IMR-90 (cell line): ENCODE results near the gene EPAS1. TPM values are rescaled to one million over a fixed set of nuclear protein-coding genes. Genes with fewer than 3 reads are reported as not detected.

Source experiments
- ATAC-seq: fragments of 200-7000 bp; cut with Tn5 transposase; 2 replicates; pipeline ENCODE4 v1.9.1; 2020; ENCODE audit warnings: low read depth, mild to moderate bottlenecking, moderate library complexity
- BruUV-seq: library from RNA; stranded (reverse); fragments of 400-500 nt; replicated peaks from 2 replicates; lab custom pipeline; 2021; lab: Mats Ljungman, UMichigan
- CTCF ChIA-PET: fragments of 300-600 bp; formaldehyde crosslinking; extraction: SDS; loops from one replicate; lab custom pipeline; 2021; ENCODE audit warnings: antibody characterized with exemption; lab: Yijun Ruan, JAX
- POLR2A ChIA-PET: fragments of 300-600 bp; sonication (Branson Sonifier 250); formaldehyde crosslinking; loops from one replicate; lab custom pipeline; 2022; ENCODE audit warnings: antibody characterized with exemption; ENCODE audit not compliant: unreplicated experiment; lab: Charles Lee
- DNase-seq: peaks from one replicate; pipeline ENCODE4 v3.0.0; 2013
- H2AFZ ChIP-seq: replicated peaks from 2 replicates; pipeline ENCODE3; 2013; ENCODE audit warnings: low read length, mild to moderate bottlenecking; ENCODE audit not compliant: poor library complexity
- H2AK5ac ChIP-seq: 2 replicates; pipeline ENCODE4 v1.6.1; 2013; ENCODE audit warnings: low read depth, low read length, inconsistent platforms
- H2AK9ac ChIP-seq: replicated peaks from 2 replicates; pipeline ENCODE3; 2013; ENCODE audit warnings: mild to moderate bottlenecking, low read depth, low read length, moderate library complexity; ENCODE audit not compliant: poor library complexity
- H2BK120ac ChIP-seq: 2 replicates; pipeline ENCODE4 v1.6.1; 2013; ENCODE audit warnings: low read depth, low read length, inconsistent platforms
- H2BK15ac ChIP-seq: 3 replicates; pipeline ENCODE4 v1.6.1; 2013; ENCODE audit warnings: low read depth, low read length, inconsistent platforms
- H2BK20ac ChIP-seq: 2 replicates; pipeline ENCODE4 v1.6.1; 2013; ENCODE audit warnings: low read depth, mild to moderate bottlenecking, inconsistent platforms, low read length, moderate library complexity
- H2BK5ac ChIP-seq: 2 replicates; pipeline ENCODE4 v1.6.1; 2013; ENCODE audit warnings: mild to moderate bottlenecking, low read depth, low read length, inconsistent platforms; ENCODE audit not compliant: poor library complexity, severe bottlenecking
- H3K14ac ChIP-seq: replicated peaks from 2 replicates; pipeline ENCODE4 v1.6.1; 2013; ENCODE audit warnings: low read depth, low read length, inconsistent platforms
- H3K18ac ChIP-seq: 2 replicates; pipeline ENCODE4 v1.6.1; 2013; ENCODE audit warnings: low read depth, low read length, control low read depth
- H3K23ac ChIP-seq: 2 replicates; pipeline ENCODE4 v1.6.1; 2013; ENCODE audit warnings: low read depth, low read length, inconsistent platforms
- H3K27ac ChIP-seq: 2 replicates; pipeline ENCODE4 v1.5.1; 2013; ENCODE audit warnings: mild to moderate bottlenecking, control low read depth, low read length; ENCODE audit not compliant: insufficient read depth
- H3K27me3 ChIP-seq: 2 replicates; pipeline ENCODE4 v1.6.1; 2013; ENCODE audit warnings: low read length; ENCODE audit not compliant: control insufficient read depth, insufficient read depth
- H3K36me3 ChIP-seq: 2 replicates; pipeline ENCODE4 v1.6.1; 2013; ENCODE audit warnings: low read length, mixed read lengths; ENCODE audit not compliant: control insufficient read depth, insufficient read depth
- H3K4ac ChIP-seq: 2 replicates; pipeline ENCODE4 v1.6.1; 2013; ENCODE audit warnings: low read depth, low read length, inconsistent platforms
- H3K4me1 ChIP-seq: 2 replicates; pipeline ENCODE4 v1.6.1; 2013; ENCODE audit warnings: low read length, mixed read lengths; ENCODE audit not compliant: control insufficient read depth, insufficient read depth
- H3K4me2 ChIP-seq: 2 replicates; pipeline ENCODE4 v1.6.1; 2013; ENCODE audit warnings: low read depth, mild to moderate bottlenecking, control low read depth, low read length, moderate library complexity
- H3K4me3 ChIP-seq: 2 replicates; pipeline ENCODE4 v1.5.1; 2013; ENCODE audit warnings: low read depth, mild to moderate bottlenecking, control low read depth, low read length, moderate library complexity; ENCODE audit not compliant: insufficient read depth
- H3K56ac ChIP-seq: 2 replicates; pipeline ENCODE4 v1.6.1; 2013; ENCODE audit warnings: low read length, inconsistent platforms; ENCODE audit not compliant: insufficient read depth; ENCODE audit errors: extremely low read depth
- H3K79me1 ChIP-seq, 2 experiments: 2 replicates each; pipeline ENCODE4 v1.6.1; 2013; ENCODE audit warnings: low read length in 2 of 2, inconsistent platforms in 1 of 2, low read depth in 1 of 2
- H3K9ac ChIP-seq: 2 replicates; pipeline ENCODE4 v1.6.1; 2013; ENCODE audit warnings: low read depth, low read length, control low read depth
- H3K9me1 ChIP-seq: 2 replicates; pipeline ENCODE4 v1.6.1; 2013; ENCODE audit warnings: low read length, inconsistent platforms; ENCODE audit not compliant: insufficient read depth
- H3K9me3 ChIP-seq: 2 replicates; pipeline ENCODE4 v1.6.1; 2013; ENCODE audit warnings: low read length; ENCODE audit not compliant: control insufficient read depth, insufficient read depth
- H4K20me1 ChIP-seq: 2 replicates; pipeline ENCODE4 v1.6.1; 2013; ENCODE audit warnings: low read length, inconsistent platforms; ENCODE audit not compliant: insufficient read depth
- H4K5ac ChIP-seq: 2 replicates; pipeline ENCODE4 v1.6.1; 2013; ENCODE audit warnings: mild to moderate bottlenecking, low read depth, low read length, control low read depth
- H4K8ac ChIP-seq, 2 experiments: 2 replicates each; pipeline ENCODE4 v1.6.1; 2013; ENCODE audit warnings: low read depth in 2 of 2, low read length in 2 of 2, control low read depth in 1 of 2, inconsistent platforms in 1 of 2
- H4K91ac ChIP-seq: 2 replicates; pipeline ENCODE4 v1.6.1; 2013; ENCODE audit warnings: low read depth, low read length, inconsistent platforms; ENCODE audit not compliant: insufficient read depth
- CEBPB ChIP-seq: IDR thresholded peaks from 2 replicates; pipeline ENCODE4 v1.6.1; 2012; ENCODE audit warnings: low read depth, low read length, improper control_type of control experiment
- CHD1 ChIP-seq: IDR thresholded peaks from 2 replicates; pipeline ENCODE4 v1.6.1; 2012; ENCODE audit warnings: low read depth, low read length, improper control_type of control experiment
- FOS ChIP-seq: fragments of 150-350 bp; IDR thresholded peaks from 2 replicates; pipeline ENCODE4 v1.6.1; 2016; ENCODE audit warnings: low read depth, low read length
- MAFK ChIP-seq: IDR thresholded peaks from 2 replicates; pipeline ENCODE4 v1.6.1; 2012; ENCODE audit warnings: low read depth, low read length, improper control_type of control experiment
- MAZ ChIP-seq: IDR thresholded peaks from 2 replicates; pipeline ENCODE4 v1.6.1; 2012; ENCODE audit warnings: low read depth, mild to moderate bottlenecking, low read length, improper control_type of control experiment, moderate library complexity, borderline replicate concordance
- MXI1 ChIP-seq: IDR thresholded peaks from 2 replicates; pipeline ENCODE4 v1.6.1; 2012; ENCODE audit warnings: low read depth, mild to moderate bottlenecking, low read length, moderate library complexity, borderline replicate concordance
- NFE2L2 ChIP-seq: fragments of 150-350 bp; IDR thresholded peaks from 2 replicates; pipeline ENCODE4 v1.6.1; 2016; ENCODE audit warnings: low read depth, mild to moderate bottlenecking, low read length
- POLR2A ChIP-seq: IDR thresholded peaks from 2 replicates; pipeline ENCODE4 v1.6.1; 2012; ENCODE audit warnings: mild to moderate bottlenecking, low read depth, low read length
- RAD21 ChIP-seq: IDR thresholded peaks from 2 replicates; pipeline ENCODE4 v1.6.1; 2012; ENCODE audit warnings: low read length, improper control_type of control experiment
- RCOR1 ChIP-seq: IDR thresholded peaks from 2 replicates; pipeline ENCODE4 v1.6.1; 2012; ENCODE audit warnings: mild to moderate bottlenecking, low read length, improper control_type of control experiment; ENCODE audit not compliant: insufficient replicate concordance
- RFX5 ChIP-seq: IDR thresholded peaks from 2 replicates; pipeline ENCODE4 v1.8.0; 2012; ENCODE audit warnings: low read depth, mild to moderate bottlenecking, low read length, moderate library complexity
- SMC3 ChIP-seq: fragments of 150-350 bp; IDR thresholded peaks from 2 replicates; pipeline ENCODE4 v1.6.1; 2016; ENCODE audit warnings: low read depth, mild to moderate bottlenecking, antibody characterized with exemption, low read length, moderate library complexity
- WGBS, 2 experiments: methylation state at CpG; one replicate each; pipeline versions ENCODE4 v1.1.5 to v1.1.7; 2013; ENCODE audit warnings: missing lambda C conversion rate in 2 of 2; ENCODE audit not compliant: insufficient read length in 1 of 2; ENCODE audit errors: extremely low coverage in 2 of 2; 5-methylcytosine and 5-hydroxymethylcytosine counted together
- dilution Hi-C: fragments of 300-500 bp; cut with HindIII; formaldehyde crosslinking; loops from one replicate; pipeline ENCODE4 v1.14.3; 2018; ENCODE audit warnings: low sequenced_read_pairs; ENCODE audit not compliant: unreplicated experiment
- in situ Hi-C: fragments of 300-500 bp; cut with MboI; formaldehyde crosslinking; loops from 3 replicates; pipeline ENCODE4 v1.14.3; 2019; ENCODE audit warnings: low sequenced_read_pairs, inconsistent platforms, mixed read lengths
- intact Hi-C: fragments of 100-400 bp; cut with micrococcal nuclease; formaldehyde crosslinking; loops from 2 replicates; pipeline ENCODE4 v1.10.0; 2022
- polyA plus RNA-seq, 3 experiments: library from polyadenylated mRNA; depleted of rRNA; stranded (reverse); fragments of >200 nt; gene quantifications; 2 replicates each; pipeline ENCODE4 v1.2.3, GENCODE V29; 2012; ENCODE audit warnings: low replicate concordance in 1 of 3
- total RNA-seq: library from RNA; depleted of rRNA; stranded (reverse); fragments of >200 nt; gene quantifications from 2 replicates; pipeline ENCODE4 v1.2.3, GENCODE V29; 2012
- TF ChIP-seq, protein P1 (sequence below): fragments of 150-350 bp; IDR thresholded peaks from 2 replicates; pipeline ENCODE4 v1.6.1; 2016; ENCODE audit warnings: low read depth, mild to moderate bottlenecking, low read length, moderate library complexity, borderline replicate concordance
- TF ChIP-seq, protein P2 (sequence below): conservative IDR thresholded peaks from 2 replicates; pipeline ENCODE4 v1.5.1; 2012; ENCODE audit warnings: mild to moderate bottlenecking, low read depth, low read length, improper control_type of control experiment
- TF ChIP-seq, protein P3 (sequence below): fragments of 150-350 bp; IDR thresholded peaks from 2 replicates; pipeline ENCODE4 v1.6.1; 2017; ENCODE audit warnings: mild to moderate bottlenecking, antibody characterized with exemption, low read length, low read depth

The EPAS1 gene
- total and polyA plus RNA-seq, 2 of the 4 experiments (the other 2 are of a cell fraction): 40.7 to 120 TPM

DNA sequence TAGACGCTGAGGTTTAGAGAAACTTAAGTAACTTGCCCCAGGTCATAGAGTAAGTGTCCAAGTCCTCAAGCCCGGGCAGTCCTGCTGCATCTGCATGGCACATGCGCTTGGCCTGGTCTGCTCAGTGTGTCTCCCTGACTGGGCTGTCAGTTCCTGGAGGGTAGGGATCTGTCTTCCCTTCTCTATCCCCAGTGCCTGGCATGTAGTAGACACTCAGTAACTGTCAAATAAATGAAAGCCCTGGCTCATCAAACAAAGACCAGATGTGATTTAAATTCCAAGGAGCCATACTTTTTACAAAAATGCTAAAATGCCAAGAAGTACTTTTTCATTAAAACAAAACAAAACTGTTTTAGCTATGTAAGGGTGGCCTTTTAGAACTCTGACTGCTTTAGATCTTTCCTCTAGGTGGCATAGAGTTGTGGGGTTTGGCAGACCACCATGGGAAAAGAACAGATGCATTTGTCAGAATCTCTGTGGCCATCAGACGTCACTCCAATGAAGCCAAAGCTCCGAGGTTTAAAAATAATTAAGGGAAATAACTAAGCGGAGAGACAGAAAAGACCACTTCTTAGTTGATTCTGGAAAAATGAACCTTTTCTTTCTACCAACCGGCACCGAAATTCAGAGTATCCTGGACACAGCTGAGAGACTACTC is 34.0 kb downstream of the EPAS1 start:
- peak overlapping the region; percentile 79 for H2BK20ac ChIP-seq
- peak overlapping the region; percentile 70; the same call in 1 of the 3 replicates for H2BK15ac ChIP-seq
- in situ Hi-C loops: no loop called here
- peak overlapping the region; percentile 46 for H3K4me2 ChIP-seq
- H3K4ac ChIP-seq: peak overlapping the region; percentile 79
- peak overlapping the region; percentile 49 for H4K5ac ChIP-seq
- peaks cover 2% of the 10 kb centered on the region; the same call in 1 of the 2 replicates for H3K36me3 ChIP-seq
- ChIA-PET CTCF (no interaction called here), POLR2A (no interaction called here)
- peak overlapping the region; percentile 47; the same call in 1 of the 2 replicates for H3K9ac ChIP-seq
- H2AK9ac ChIP-seq: no peak overlapping the region
- H2AFZ ChIP-seq: peak overlapping the region; percentile 43
- peak overlapping the region; percentile 82; the same call in 1 of the 2 replicates for H3K14ac ChIP-seq
- H3K79me1 ChIP-seq: peaks cover 50 to 88% of the 10 kb centered on the region in 2 experiments
- peak overlapping the region; percentile 29; the same call in 1 of the 2 replicates for H3K56ac ChIP-seq
- H3K18ac ChIP-seq: peak overlapping the region; percentile 92
- DNase-seq (no peak), ATAC-seq (no peak)
- WGBS, 2 experiments: 44% methylated on average over 5 of the region's 8 CpGs; no CpG with 5 or more reads in 1 of the 2 experiments
- H3K23ac ChIP-seq: peak overlapping the region; percentile 94
- H3K9me3 ChIP-seq: no peaks in the 10 kb centered on the region
- peak overlapping the region; percentile 84 for H2AK5ac ChIP-seq
- peak overlapping the region; percentile 72 for H3K27ac ChIP-seq
- dilution Hi-C loops: no loop called here
- H4K91ac ChIP-seq: peak overlapping the region; percentile 43
- H3K4me1 ChIP-seq: peaks cover 64% of the 10 kb centered on the region
- no TSS peak for BruUV-seq
- peak overlapping the region; percentile 46 for H2BK5ac ChIP-seq
- no peaks in the 10 kb centered on the region for H3K27me3 ChIP-seq
- peaks cover 85% of the 10 kb centered on the region for H4K20me1 ChIP-seq
- peaks cover 50% of the 10 kb centered on the region for H3K9me1 ChIP-seq
- intact Hi-C loops: no loop called here
- H4K8ac ChIP-seq: peak overlapping the region; percentile 17 to 73
- H2BK120ac ChIP-seq: peak overlapping the region; percentile 63; the same call in 1 of the 2 replicates
- H3K4me3 ChIP-seq: no peak overlapping the region
- TF ChIP-seq NFE2L2 (no peak), MAFK (no peak), MXI1 (no peak), CHD1 (no peak), POLR2A (no peak), RCOR1 (no peak), FOS (no peak), SMC3 (no peak), MAZ (no peak), RAD21 (no peak), RFX5 (no peak), CEBPB (no peak)
- TF ChIP-seq, protein P1, sequence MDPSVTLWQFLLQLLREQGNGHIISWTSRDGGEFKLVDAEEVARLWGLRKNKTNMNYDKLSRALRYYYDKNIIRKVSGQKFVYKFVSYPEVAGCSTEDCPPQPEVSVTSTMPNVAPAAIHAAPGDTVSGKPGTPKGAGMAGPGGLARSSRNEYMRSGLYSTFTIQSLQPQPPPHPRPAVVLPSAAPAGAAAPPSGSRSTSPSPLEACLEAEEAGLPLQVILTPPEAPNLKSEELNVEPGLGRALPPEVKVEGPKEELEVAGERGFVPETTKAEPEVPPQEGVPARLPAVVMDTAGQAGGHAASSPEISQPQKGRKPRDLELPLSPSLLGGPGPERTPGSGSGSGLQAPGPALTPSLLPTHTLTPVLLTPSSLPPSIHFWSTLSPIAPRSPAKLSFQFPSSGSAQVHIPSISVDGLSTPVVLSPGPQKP: no peak
- TF ChIP-seq, protein P2, sequence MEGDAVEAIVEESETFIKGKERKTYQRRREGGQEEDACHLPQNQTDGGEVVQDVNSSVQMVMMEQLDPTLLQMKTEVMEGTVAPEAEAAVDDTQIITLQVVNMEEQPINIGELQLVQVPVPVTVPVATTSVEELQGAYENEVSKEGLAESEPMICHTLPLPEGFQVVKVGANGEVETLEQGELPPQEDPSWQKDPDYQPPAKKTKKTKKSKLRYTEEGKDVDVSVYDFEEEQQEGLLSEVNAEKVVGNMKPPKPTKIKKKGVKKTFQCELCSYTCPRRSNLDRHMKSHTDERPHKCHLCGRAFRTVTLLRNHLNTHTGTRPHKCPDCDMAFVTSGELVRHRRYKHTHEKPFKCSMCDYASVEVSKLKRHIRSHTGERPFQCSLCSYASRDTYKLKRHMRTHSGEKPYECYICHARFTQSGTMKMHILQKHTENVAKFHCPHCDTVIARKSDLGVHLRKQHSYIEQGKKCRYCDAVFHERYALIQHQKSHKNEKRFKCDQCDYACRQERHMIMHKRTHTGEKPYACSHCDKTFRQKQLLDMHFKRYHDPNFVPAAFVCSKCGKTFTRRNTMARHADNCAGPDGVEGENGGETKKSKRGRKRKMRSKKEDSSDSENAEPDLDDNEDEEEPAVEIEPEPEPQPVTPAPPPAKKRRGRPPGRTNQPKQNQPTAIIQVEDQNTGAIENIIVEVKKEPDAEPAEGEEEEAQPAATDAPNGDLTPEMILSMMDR: no peak
- TF ChIP-seq, protein P3, sequence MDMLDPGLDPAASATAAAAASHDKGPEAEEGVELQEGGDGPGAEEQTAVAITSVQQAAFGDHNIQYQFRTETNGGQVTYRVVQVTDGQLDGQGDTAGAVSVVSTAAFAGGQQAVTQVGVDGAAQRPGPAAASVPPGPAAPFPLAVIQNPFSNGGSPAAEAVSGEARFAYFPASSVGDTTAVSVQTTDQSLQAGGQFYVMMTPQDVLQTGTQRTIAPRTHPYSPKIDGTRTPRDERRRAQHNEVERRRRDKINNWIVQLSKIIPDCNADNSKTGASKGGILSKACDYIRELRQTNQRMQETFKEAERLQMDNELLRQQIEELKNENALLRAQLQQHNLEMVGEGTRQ: no peak
